ENCODE data around the gene FNDC5.

Gene FNDC5

GRCh38 chr1:32863881-32864245, 6.8 kb downstream of the FNDC5 start:
- no peak for DNase-seq

GRCh38 chr1:32863218-32863880, 7.4 kb downstream of the FNDC5 start:
- no peak for DNase-seq

GRCh38 chr1:32861904-32862695, 8.6 kb downstream of the FNDC5 start:
- DNase-seq, result no peak

- no peak for DNase-seq
Observed at GRCh38 chr1:32860566-32860965, 10.1 kb downstream of the FNDC5 start.

- DNase-seq, result no peak
Observed at GRCh38 chr1:32859915-32860314, 10.8 kb downstream of the FNDC5 start.

- no peak for DNase-seq
Observed at GRCh38 chr1:32858791-32859190, 11.9 kb downstream of the FNDC5 start.

- DNase-seq, result no peak
Observed at GRCh38 chr1:32858136-32858535, 12.6 kb downstream of the FNDC5 start.

GRCh38 chr1:32855861-32856617, 14.7 kb downstream of the FNDC5 start:
- DNase-seq, result no peak

- no peak for DNase-seq
Observed at GRCh38 chr1:32848354-32849063, 22.2 kb downstream of the FNDC5 start.

- DNase-seq, result no peak
Observed at GRCh38 chr1:32831878-32832277, 38.8 kb downstream of the FNDC5 start.

- no peak for DNase-seq
Observed at GRCh38 chr1:32830092-32830852, 40.4 kb downstream of the FNDC5 start.

GRCh38 chr1:32828341-32828740, 42.4 kb downstream of the FNDC5 start:
- DNase-seq, result peak; percentile 32

GRCh38 chr1:32825181-32825580, 45.5 kb downstream of the FNDC5 start:
- no peak for DNase-seq

- no peak for DNase-seq
Observed at GRCh38 chr1:32818804-32819541, 51.7 kb downstream of the FNDC5 start.

GRCh38 chr1:32817815-32818786, 52.6 kb downstream of the FNDC5 start:
- DNase-seq, result peak; percentile 37

GRCh38 chr1:32817159-32817814, 53.4 kb downstream of the FNDC5 start, which contains the start of the genes S100PBP and YARS1:
S100PBP (plus strand) TSS chr1:32817653; CDS start chr1:32826100, 8,447 bp downstream.
YARS1 (minus strand) TSS chr1:32817358; CDS start chr1:32817244, 114 bp downstream.
- peak; percentile 94 for DNase-seq

GRCh38 chr1:32816676-32817158, 54.0 kb downstream of the FNDC5 start:
- no peak for DNase-seq

- no peak for DNase-seq
Observed at GRCh38 chr1:32813941-32814739, 56.6 kb downstream of the FNDC5 start.
